ENCODE measurements around the gene SPATS2.

DNA sequence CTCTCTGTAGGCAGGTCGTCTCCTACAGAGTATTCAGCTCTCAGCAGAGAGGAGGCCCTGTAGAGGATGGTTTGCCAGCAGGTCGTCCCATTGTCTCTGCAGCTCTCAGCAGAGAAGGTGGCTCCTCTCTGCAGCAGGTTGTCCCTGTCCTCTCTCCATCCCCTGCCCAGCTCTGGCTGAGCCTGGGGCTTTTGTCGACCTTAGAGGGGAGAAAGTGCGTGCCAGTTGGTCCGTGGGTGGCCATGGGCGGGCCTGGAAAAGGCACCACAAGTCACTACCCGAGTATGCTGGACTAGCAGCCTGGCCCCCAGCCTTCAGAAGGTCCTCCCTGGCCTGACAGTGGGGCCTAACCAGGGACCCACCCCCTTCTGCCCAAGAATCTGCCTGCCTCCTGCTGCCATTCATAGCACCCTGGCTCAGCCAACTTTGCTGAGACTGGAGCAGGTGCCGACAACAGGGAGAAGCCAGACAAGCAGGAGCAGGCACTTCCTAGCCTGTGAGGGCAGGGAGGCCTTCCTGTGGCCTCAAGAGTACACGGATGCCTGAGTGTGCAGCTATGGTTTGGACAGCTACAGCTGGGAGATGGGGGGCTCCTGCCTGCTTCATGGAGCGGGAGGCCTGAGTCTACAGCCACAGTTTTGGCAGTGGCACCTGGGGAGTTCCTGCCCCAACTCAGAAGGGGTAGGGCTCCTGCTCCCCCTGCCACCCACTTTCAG is 111.8 kb downstream of the SPATS2 start:
- no peak for TF ChIP-seq EZH2 (IDR thresholded peaks at IDR 0.05; ENCODE audit: borderline replicate concordance, low read length)
- TF ChIP-seq, protein P1, sequence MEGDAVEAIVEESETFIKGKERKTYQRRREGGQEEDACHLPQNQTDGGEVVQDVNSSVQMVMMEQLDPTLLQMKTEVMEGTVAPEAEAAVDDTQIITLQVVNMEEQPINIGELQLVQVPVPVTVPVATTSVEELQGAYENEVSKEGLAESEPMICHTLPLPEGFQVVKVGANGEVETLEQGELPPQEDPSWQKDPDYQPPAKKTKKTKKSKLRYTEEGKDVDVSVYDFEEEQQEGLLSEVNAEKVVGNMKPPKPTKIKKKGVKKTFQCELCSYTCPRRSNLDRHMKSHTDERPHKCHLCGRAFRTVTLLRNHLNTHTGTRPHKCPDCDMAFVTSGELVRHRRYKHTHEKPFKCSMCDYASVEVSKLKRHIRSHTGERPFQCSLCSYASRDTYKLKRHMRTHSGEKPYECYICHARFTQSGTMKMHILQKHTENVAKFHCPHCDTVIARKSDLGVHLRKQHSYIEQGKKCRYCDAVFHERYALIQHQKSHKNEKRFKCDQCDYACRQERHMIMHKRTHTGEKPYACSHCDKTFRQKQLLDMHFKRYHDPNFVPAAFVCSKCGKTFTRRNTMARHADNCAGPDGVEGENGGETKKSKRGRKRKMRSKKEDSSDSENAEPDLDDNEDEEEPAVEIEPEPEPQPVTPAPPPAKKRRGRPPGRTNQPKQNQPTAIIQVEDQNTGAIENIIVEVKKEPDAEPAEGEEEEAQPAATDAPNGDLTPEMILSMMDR (IDR thresholded peaks at IDR 0.05; ENCODE audit: low read length) = no peak

Data from OCI-LY1 (cell line).